GM18526 (cell line): ENCODE data around the gene S100A16.

Experiments
- POLR2A ChIP-seq: IDR thresholded peaks from 3 replicates; pipeline ENCODE4 v1.6.1; 2011; ENCODE audit not compliant: insufficient read length; ENCODE audit errors: extremely low read depth

Gene S100A16

GRCh38 chr1:153627715-153628626, 15.0 kb upstream of the S100A16 start, which contains the start of gene S100A1:
S100A1 (plus strand) TSS chr1:153628434; CDS start chr1:153630522, 2,088 bp downstream.
- TF ChIP-seq POLR2A = no peak

- no peak for TF ChIP-seq POLR2A
These were observed 14.2 kb upstream of the S100A16 start, which contains the start of gene S100A13 for GRCh38 chr1:153626904-153627714. S100A13 (minus strand) TSS chr1:153627505; CDS start chr1:153626472, 1,033 bp downstream.

GRCh38 chr1:153626477-153626903, 13.6 kb upstream of the S100A16 start:
- no peak for TF ChIP-seq POLR2A

DNA sequence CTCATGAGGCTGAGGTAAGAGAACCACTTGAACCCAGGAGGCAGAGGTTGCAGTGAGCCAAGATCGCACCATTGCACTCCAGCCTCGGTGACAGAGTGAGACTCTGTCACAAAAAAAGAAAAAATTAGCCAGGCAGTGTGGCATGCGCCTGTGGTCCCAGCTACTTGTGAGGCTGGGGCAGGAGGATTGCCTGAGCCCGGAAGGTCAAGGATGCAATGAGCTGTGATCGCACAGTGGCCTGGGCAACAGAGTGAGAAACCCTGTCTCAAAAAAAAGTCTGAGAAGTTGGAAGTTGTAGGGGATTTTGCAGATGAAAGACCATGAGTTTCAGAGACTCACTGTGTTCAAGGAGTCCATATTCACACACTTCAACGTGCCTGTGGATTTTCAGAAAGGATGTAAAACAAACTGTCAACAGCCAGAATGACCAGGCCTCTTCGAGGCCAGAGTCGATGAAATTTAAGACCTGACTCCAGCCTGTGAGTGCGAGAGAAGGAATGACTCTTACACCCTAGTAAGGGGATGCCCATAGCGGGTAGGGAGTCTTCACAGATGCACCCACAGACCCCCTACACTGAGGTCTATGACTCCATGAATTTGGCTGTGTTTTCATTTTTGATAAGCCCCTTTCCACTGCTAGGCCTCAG, 12.2 kb upstream of the S100A16 start:
- TF ChIP-seq POLR2A = no peak

GRCh38 chr1:153623101-153623500, 10.2 kb upstream of the S100A16 start:
- no peak for TF ChIP-seq POLR2A

DNA sequence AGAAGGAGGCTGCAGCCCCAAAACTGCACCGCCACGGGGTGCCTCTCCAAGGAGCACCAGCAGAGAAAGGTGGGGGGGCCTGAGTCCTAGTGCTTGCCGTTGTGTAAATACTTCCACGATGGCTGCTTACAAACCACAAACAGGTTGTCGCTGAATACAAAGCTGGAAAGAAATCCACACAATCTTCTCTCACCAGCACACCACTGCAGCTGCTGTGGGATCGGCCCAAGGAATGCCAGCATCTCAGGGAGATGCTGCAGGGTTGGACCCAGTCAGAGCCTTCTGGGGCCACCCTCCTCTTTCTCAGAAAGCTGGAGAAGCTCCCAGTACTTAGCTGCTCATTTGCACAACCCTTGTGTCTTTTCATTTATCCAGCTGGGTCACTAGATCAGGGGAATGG, 6.2 kb upstream of the S100A16 start:
- TF ChIP-seq POLR2A = no peak

- TF ChIP-seq POLR2A = no peak
These were observed 4.7 kb upstream of the S100A16 start for GRCh38 chr1:153617663-153618062.

DNA sequence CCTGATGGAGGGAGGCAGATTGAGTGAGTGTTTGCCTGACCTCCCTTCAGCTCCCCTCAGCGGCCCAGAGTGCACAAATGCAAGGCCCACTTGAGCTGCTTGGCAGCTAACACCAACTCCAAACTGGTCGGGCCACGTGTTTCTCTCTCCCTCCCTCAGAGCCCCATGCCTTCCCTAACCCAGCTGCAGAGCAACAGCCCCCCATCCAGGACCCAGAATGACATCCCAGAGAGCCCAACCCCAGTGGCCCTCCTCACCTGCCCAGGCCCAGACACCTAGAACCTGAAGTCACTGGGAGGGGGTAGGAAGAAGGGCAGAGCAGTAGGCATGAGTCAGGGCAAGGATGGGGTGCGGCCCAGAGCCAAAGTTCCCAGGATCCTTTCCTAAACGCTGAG, 4.0 kb upstream of the S100A16 start:
- TF ChIP-seq POLR2A = no peak

- TF ChIP-seq POLR2A = no peak
These were observed 3.4 kb upstream of the S100A16 start, which contains the start of gene S100A14 for GRCh38 chr1:153616144-153616916. S100A14 (minus strand) TSS chr1:153616325; CDS start chr1:153615858, 467 bp downstream.

DNA sequence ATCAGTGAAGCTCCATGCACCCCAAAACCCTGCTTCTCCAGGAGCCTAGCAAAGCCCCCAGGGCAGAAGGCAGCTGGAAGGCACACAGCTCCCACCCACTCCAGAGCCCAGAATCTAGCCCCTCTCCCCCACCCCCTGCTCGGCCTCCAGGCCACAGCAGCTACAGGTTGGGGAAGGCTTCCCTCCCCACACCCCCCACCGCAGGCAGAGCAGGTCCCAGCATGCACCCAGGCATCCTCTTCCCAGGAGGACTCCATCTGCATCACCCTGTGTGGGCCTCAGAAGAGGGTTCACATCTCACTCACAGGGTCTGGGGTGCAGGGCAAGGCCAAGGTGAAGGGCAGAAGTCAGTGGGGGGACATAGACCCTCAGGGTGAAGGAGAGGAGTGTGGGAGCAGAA, 2.5 kb upstream of the S100A16 start:
- no peak for TF ChIP-seq POLR2A

DNA sequence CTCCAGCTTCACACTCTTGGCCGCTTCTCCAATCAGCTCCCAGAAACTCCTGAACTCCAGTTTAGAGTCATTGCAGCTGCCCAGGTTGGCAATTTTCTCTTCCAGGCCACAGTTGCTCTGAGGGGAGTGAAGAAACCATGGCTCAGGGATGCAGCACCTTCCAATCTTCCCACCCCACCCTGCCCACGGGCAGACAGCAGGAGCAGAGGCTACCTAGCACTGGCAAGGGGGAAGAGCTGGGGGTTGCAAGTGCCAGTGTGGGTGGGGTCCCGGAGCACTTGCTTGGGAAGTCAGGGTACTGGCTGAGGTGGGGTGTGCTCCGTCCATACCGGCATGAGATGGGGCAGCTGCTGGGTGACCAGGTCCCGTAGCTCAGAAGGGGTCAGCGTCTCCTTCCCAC, 2.0 kb upstream of the S100A16 start:
- TF ChIP-seq POLR2A = no peak

GRCh38 chr1:153614189-153614900, 1.4 kb upstream of the S100A16 start:
- TF ChIP-seq POLR2A = no peak

GRCh38 chr1:153613406-153613805, 469 bp upstream of the S100A16 start:
- TF ChIP-seq POLR2A = no peak
